Inflammatory macrophage (primary cell): Measurements from ENCODE around the gene FAM241A.

ENCODE experiments used
- DNase-seq, 2 donors: peaks; one replicate each; pipeline ENCODE4 v3.0.0-alpha.2; 2020 to 2022

The FAM241A gene

GRCh38 chr4:112214390-112215264 lies 69.4 kb downstream of the FAM241A start:
- peak; percentile 36 to 59 for DNase-seq

- no peak for DNase-seq
These were observed 74.6 kb downstream of the FAM241A start for GRCh38 chr4:112219826-112220366.

- DNase-seq, result no peak
These were observed 77.1 kb downstream of the FAM241A start for GRCh38 chr4:112222219-112222955.

DNA sequence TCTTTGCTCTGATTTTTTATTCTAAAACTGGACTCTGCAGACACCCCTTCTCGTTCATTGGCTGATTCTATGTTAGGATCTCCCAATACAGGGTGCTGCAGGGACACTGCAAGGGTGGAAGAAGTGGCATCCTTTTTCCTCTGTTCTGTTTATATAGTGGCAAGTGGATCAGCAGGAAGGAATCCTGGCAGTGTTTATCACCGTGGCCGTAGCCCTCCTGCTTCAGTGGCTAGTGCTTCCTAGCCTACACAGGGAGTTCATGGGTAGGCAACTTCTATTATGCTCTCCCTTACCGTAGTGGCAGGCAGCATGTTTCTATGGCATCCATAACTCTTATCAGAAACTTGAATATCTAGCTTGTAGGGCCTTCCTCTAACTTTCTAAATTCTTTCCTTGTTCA lies 79.9 kb downstream of the FAM241A start:
- DNase-seq, result no peak

DNA sequence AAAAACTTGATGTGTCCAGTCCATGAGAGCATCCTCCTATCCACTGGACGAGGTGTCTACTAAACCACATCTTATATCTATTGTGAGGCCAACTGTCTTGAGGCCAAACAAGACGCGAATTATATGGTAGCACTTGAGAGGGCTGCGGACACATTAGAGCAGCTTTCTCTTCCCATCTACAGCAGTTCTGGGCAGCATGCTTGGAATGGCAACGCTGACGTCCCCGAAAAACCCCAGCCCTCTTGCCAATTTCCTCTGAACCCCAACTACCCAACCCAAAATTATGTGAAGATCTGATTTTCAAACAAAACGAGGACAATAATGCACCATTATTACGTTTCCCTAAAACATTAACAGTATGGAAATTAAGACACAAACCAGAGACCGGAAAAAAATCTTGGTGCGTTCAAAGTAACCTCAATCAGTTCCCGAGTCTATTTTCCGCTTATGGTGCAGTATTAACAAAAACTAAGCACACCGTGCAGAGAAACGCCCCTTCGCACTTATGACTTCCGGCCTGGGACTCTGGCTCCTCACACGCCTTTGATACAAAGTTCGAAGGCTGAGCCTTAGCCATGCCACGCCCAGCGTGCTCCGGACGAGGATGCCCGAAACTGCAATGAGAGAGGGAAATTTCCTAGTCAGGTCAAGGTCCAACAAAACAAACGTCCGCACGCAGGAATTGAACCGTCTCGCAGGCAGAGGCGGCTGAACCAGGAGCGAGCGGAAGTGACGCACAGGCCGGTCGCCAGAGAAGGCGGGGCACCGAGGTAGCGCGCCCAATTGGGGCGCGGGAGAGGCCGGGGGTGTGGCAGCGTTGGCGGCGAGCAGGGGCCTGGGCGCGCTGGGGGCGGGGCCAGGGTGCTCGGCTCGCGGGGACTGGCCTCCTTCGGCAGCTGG lies 85.9 kb downstream of the FAM241A start:
- DNase-seq, result peak; percentile 97 to 98

DNA sequence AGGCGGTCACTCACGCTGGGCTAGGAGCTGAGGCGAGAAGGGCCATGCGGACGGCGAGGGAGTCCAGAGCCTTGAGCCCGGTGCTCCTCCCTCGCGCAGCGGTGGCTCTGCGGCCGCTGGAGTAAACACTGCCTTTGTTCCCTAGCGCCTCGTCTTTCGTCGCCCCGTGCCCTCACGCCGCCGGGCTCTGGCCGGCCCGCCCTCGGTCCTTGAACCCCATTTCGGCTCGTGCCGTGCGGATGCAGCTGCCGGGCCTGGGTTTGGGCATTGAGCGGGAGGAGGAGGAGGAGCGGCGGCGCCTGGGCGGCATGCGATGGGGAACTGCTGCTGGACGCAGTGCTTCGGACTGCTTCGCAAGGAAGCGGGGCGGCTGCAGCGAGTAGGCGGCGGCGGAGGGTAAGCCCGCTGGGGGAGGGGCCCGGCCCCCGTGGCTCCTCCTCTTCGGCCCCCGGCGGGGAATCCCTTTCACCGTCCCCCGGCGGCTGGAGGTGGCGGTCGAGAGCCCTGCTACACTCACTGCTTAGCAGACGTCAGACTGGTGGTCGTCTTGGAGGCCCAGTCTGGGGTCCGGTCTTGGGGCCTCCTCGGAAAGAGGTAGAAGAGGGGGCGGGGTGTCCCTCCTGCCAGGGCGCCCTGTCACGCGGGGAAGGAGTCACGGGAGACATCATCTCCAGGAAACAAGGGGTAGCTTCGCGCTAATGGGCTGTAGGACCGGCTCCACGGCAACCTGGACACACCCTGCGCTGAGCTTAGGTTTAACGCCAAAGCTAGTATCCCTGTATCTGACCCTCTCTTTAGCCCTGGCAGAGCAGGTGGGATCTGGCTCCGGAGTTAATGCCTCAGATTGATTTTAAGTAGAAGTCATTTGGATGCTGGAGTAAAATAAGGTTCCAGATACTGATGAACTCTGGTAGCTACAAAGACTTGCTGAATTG lies 86.8 kb downstream of the FAM241A start, which contains the start of gene AP1AR:
AP1AR (plus strand) TSS at position 9 of the 935 bp plus-strand sequence; CDS start at position 314, 305 bp downstream.
- peak; percentile 86 to 93 for DNase-seq

DNA sequence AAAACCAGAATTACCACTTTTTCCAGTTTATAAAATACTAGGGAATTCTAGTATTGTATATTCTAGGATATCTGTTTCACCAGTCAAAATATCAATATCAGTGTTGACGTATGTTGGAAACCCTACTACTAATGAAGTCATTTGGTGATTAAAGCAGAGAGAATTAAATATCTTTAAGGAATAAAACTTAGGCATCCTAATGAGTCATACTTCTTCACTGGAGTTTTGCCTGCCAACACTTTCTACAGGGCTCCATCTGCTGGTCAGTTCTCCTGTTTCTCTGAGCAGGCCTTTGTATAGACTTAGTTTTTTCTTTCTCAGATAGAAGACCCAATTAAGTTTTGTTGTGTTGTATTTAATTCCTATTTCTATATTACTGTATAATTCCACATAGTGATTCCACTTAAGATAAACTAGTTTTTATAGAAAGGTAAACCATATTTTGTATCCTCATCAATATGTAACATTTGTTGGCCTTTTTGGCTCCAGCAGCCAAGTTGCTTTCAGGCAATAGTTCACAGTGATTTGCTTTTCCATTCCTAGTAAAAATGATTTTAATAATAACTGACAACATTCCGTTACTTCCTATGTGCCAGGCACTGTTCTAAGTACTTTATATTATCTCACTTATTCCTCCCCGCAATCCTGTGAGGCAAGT lies 89.8 kb downstream of the FAM241A start:
- DNase-seq, result peak; percentile 71 to 75

GRCh38 chr4:112236040-112236439 lies 90.8 kb downstream of the FAM241A start:
- no peak for DNase-seq

DNA sequence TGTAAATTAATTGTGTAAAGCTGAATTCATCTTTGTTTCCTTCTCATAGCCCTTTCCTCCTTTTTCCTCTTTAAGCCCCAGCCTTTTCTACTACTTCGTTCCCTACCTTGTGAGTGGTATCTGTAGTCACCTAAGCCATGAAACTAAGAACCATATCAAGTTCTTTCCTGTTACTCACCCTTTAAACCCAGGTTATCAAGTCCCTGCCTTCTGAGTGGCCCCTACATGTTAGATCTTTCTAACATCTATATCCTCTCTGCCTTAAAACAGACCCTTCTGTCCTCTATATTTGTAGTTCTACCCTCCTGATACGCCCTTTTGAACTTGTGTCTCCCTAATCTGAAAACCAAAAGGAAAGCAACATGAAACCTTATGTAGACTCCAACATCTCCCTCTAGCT lies 93.6 kb downstream of the FAM241A start:
- DNase-seq, result no peak
